Erythroblast (primary cell): Measurements from ENCODE around the gene N4BP2L2.

Experiments
- DNase-seq, 2 experiments: peaks; one replicate each; lab custom pipeline; 2025; lab: John Stamatoyannopoulos, UW
- GATA1 ChIP-seq: IDR thresholded peaks from 2 replicates; pipeline ENCODE4 v1.6.1; 2011; ENCODE audit warnings: low read depth, mild to moderate bottlenecking, control low read depth, low read length, moderate library complexity
- POLR2A ChIP-seq: IDR thresholded peaks from 2 replicates; pipeline ENCODE4 v1.6.1; 2011; ENCODE audit warnings: mild to moderate bottlenecking, low read length

N4BP2L2 gene

GRCh38 chr13:32383836-32384618, 154.6 kb downstream of the N4BP2L2 start:
- no peak for DNase-seq
- TF ChIP-seq GATA1: no peak
- no peak for TF ChIP-seq POLR2A
